Right renal cortex interstitium (tissue), 3 donors: ENCODE measurements around the gene KRT3. TPM values are rescaled to one million over a fixed set of nuclear protein-coding genes. Genes with fewer than 3 reads are reported as not detected.
"Not testable (repeated sequence)": the region's sequence is repeated elsewhere in the genome, so short reads cannot be mapped to it uniquely, and the experiment has no call there.

Experiments used
- DNase-seq, 3 donors: peaks; one replicate each; pipeline ENCODE4 v3.0.0-alpha.2; 2013; ENCODE audit warnings: low read depth in 3 of 3, low spot score in 2 of 3
- polyA plus RNA-seq, 3 donors: library from polyadenylated mRNA; unstranded; fragments of 120-200 nt; gene quantifications; one replicate each; pipeline ENCODE4 v1.2.1, GENCODE V29; 2013; ENCODE audit not compliant: insufficient read length in 3 of 3

The KRT3 gene
- polyA plus RNA-seq, 3 donors = not detected

DNA sequence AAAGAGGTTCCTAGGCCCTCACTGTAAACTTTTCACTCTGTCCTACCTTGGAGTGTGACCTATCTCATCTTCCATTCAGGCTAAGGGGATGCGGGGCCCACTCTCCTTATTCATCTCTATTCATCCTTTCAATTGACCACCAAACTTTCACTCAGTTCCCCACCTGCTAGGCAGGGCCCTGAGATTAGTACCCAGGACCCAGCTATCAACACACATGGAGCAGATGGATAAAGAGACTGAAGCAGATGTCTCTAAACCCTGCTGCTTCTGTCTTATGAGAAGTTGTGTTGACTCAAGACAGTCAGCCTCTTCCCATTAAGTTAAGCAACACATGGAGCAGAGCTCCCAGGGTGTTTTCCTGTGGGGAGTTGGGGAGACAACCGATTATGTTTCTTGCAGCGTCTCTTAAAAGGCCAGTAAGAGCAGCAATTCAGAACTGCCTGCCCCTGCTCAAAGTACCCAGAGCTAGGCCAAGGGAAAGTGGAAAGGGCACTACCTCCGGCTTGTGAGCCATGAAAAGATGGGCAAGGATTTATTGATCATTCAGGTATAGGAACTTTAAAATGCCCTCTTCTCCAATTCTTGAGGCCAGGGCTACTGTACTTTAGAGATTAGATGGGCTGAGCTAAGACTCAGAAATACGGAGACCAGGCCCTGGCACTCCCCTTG is 29.4 kb downstream of the KRT3 start:
- DNase-seq = no peak

DNA sequence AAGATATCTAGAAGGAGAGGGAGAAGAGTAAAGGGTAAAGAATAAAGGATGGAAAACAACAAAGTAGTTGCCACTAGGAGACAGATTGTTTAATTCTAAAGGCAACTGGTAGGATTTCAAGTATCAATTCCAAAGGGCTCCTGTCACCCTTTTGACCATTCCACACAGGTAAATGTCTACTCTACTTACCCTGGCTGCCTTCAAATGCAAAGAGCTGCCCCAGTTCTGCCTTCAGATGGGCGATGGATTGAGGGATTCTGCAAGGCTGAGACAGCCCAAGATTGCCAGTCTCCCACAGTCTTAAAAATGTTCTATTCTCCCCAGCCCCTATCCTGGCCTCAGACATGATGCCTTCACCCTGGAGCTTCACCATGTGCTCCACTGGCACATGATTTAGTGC is 30.2 kb downstream of the KRT3 start:
- DNase-seq = no peak

DNA sequence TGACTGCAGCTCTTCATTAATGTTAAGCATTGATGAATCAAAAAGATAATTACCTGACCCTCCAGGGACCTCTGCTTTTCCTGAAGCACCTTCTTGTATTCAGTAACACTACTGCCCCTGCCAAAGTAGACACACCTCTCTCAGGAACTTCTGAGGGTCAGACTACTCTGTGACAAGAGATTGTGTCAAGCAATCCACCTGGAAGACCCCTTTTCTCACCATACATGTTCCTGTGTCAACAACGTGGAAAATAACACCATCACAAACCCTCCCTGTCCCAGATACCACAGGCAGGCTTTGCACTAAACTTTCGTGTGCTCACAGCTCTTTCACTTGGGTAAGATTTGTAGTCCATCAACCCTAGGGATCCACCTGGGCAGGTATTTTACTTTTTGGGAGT is 31.9 kb downstream of the KRT3 start:
- no peak for DNase-seq

DNA sequence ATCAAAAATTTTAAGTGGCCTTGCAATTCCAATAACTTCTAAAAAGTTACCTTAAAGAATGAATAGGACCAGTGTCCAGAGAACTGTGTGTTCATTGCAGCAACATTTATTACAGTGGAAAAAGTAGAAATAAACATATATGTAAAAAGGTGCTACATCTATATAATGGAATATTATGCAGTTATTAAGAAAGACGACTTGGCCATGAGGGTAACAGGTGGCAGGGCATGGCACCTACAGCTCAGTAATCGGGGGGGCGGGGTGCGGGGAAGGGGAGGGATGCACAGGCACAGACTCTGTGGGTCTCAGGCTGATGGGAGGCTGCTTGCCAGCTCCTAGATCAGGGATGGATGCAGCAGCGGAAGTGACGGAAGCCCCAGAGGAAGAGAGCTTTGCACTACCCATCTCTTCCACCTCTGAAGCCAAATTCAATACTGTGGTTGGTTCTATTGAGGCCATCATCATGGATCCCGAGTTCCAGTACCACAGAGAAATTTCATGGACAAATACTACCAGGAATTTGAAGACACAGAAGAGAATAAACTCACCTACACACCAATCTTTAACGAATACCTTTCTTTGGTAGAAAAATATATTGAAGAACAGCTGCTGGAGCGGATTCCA is 32.8 kb downstream of the KRT3 start:
- no peak for DNase-seq

- no peak for DNase-seq
Measured at GRCh38 chr12:52761802-52762201, 34.1 kb downstream of the KRT3 start.

- DNase-seq = not testable (repeated sequence)
Measured at GRCh38 chr12:52761218-52761617, 34.7 kb downstream of the KRT3 start.

DNA sequence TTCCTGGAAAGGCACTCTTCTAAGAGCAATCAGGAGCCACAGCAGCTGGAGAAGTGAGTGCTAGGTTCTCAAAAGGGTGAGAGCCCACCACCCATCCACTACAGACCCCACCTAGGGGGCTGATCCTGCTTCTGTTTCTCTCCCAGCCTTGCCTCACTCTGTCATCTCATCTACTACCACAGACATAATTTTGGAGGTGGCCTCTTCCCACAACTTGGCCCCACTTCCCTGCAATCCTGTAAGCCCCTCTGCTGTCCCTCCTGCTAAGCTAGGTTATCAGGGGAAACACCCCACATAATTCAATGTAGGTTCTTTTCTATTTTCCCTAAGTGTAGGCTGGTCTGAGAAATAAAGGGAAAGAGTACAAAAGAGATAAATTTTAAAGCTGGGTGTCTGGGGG is 35.3 kb downstream of the KRT3 start:
- no peak for DNase-seq

- DNase-seq = no peak
Measured at GRCh38 chr12:52759695-52760094, 36.2 kb downstream of the KRT3 start.

GRCh38 chr12:52759218-52759617 is 36.7 kb downstream of the KRT3 start:
- no peak for DNase-seq

DNA sequence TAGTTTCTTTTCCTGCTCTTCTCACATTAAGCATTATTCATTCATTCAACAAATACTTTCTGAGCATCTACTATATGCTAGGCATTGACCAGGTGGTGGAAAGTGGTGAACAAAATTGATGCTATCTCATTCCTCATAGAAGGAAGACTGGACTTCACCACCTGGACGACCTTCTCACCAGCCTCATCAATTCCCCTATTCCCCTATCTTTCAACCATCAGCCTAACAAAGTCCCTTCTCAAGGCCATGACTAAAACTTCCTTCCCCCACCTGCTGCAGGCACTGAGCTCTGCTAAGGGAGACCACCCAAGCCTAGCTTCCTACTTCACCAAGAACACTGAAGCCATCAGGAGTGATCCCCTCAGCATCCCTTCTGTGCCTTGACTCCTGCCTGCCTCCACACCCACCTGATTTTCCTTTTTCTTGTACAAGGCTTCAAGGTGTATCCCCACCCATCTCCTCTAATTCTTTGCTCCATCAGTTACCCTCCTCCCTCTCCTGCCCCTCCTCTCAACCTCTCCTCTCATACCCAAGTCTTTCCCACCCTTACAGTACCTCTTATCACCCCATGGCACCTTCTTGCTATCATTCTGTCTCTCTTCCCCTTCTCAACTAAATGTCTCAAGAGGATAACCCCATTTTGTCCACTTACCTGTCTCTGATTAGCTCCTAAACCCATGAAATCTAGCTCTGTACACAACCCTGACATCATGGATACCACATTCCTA is 38.3 kb downstream of the KRT3 start:
- no peak for DNase-seq

GRCh38 chr12:52756281-52756960 is 39.5 kb downstream of the KRT3 start:
- DNase-seq = no peak

- no peak for DNase-seq
Measured at GRCh38 chr12:52755533-52755932, 40.4 kb downstream of the KRT3 start.

DNA sequence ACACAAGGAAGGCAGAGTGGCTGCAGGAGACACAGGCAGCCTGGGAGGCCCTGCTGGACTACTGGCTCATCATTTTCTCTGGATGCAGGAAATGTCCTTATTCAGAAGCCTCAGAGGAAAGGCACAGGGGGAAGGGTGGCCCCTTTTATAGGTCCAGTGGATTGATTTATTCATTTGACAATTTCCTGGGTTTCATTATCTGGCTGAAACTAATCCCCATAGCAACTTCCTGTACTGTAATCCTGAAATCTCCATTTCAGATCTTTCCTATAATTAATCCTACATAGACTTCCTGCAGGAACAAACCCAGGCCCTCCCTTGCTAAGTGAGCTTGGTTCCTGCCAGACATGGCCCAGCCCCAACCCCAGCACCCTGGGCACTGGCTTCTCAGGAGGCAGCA is 41.8 kb downstream of the KRT3 start:
- no peak for DNase-seq

DNA sequence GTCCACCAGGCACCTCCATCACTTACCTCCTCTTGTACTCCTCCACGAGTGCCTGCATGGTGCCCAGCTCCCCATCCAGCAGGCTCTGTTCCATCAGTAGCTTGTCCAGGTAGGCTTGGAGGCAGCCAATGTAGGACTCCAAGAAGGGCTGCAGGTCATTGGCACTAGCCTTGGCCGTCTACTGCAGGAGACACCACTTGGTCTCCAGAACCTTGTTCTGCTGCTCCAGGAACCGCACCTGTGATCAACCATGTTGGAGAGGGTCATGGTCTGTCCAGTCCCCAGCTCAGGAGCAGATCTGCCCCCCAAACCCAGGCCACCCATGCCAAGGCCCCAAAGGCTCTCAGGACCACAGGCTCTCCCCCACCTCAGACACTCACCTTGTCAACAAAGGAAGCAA is 42.6 kb downstream of the KRT3 start:
- no peak for DNase-seq

GRCh38 chr12:52752516-52752915 is 43.4 kb downstream of the KRT3 start:
- no peak for DNase-seq

GRCh38 chr12:52751795-52752194 is 44.1 kb downstream of the KRT3 start:
- no peak for DNase-seq

DNA sequence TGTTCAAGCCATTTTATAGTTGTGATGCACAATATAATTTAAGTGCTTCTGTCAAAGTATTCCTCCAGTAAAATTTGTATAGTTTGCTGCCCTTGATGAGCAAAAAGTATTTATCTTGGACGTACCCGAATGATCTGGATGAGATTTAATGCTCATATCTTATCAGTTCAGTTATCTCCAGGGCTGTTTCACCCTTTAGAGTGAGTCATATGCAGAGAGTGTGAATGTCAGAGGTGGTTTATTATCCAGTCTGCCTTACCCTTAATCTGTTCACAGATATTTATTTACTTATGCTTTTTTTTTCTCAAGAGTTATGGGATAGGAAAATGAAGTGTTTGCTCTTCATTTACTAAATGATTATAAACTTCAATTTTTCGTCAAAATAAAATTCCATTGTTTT is 45.4 kb downstream of the KRT3 start:
- not testable (repeated sequence) for DNase-seq

- DNase-seq = no peak
Measured at GRCh38 chr12:52749827-52750226, 46.1 kb downstream of the KRT3 start.

GRCh38 chr12:52748578-52748977 is 47.3 kb downstream of the KRT3 start:
- no peak for DNase-seq

DNA sequence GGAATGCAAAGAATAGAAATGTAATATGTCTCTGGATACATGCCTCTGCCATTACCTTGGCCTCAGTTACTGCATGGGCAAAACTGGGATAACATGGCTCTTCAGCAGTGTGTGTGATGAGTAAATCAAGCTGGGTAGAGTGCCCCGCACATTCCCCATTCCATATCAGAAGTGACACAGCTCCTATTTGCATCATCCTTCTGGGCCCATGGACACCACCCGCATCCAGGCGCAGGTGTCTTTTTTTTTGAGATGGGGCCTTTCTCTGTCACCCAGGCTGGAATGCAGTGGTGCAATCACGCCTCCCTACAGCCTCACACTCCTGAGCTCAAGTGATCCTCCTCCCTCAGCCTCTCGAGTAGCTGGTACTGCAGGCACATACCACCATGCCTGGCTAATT is 50.4 kb downstream of the KRT3 start:
- DNase-seq = no peak

DNA sequence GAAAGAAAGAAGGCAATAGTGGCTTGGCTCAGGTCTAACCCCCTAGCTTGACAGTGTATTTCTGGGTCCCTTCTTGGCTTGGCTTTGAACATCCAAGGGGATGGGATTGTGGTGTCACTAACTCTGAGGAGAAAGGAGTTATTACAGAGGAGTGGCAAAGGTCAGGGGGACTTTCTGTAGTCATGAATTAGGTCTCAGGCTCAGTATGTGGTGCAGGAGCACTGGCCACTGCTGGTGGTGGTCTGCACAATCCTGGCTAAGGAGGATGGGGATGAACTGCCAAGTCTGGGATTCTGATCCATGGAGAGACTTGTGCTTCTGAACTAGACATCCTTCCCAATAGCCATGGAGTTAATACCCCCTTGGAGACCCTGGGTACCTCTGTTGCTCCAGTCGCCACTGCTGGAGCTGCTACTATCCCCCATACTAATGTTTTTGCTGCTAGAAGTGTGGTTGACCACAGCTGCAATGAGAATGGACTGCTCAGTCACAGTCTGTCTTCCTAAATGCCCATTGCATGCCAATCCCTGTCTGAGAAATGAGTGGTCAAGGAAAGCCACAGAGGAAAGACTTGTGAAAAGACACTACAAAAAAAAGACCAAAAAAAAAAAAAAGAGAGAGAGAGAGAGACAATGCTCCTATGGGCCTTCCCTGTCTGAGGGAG is 51.3 kb downstream of the KRT3 start:
- DNase-seq = no peak
